SU-DHL-6 (cell line): Measurements from ENCODE around the gene DLX5.

ENCODE experiments used
- H2AFZ ChIP-seq: fragments of 200-600 bp; sonication (generic); 2 replicates; pipeline ENCODE4 v1.6.1; 2014; ENCODE audit warnings: low read depth, mild to moderate bottlenecking, moderate library complexity, mixed read lengths, antibody characterized with exemption, low read length; ENCODE audit not compliant: severe bottlenecking
- H3F3A ChIP-seq: fragments of 200-600 bp; shearing (Covaris generic); 2 replicates; pipeline ENCODE4 v1.6.0; 2016; ENCODE audit warnings: antibody characterized with exemption, mild to moderate bottlenecking; ENCODE audit not compliant: insufficient read depth
- H3K27ac ChIP-seq: fragments of 200-600 bp; sonication (generic); 2 replicates; pipeline ENCODE4 v1.5.1; 2016; ENCODE audit warnings: low read depth, mild to moderate bottlenecking, low read length, moderate library complexity, mixed read lengths
- H3K27me3 ChIP-seq: fragments of 200-600 bp; sonication (generic), shearing (Covaris generic); 2 replicates; pipeline ENCODE4 v1.6.0; 2014; ENCODE audit warnings: mild to moderate bottlenecking, low read length
- H3K36me3 ChIP-seq: fragments of 200-600 bp; sonication (generic); 2 replicates; pipeline ENCODE4 v1.6.1; 2014; ENCODE audit warnings: mild to moderate bottlenecking, low read length, mixed read lengths
- H3K4me2 ChIP-seq: fragments of 300-600, 200-600 bp; shearing (Covaris generic), sonication (generic); 2 replicates; pipeline ENCODE4 v1.6.0; 2014; ENCODE audit warnings: low read length, low read depth, mild to moderate bottlenecking; ENCODE audit not compliant: poor library complexity, severe bottlenecking
- H3K4me3 ChIP-seq: fragments of 200-600 bp; sonication (generic); 2 replicates; pipeline ENCODE4 v1.5.1; 2014; ENCODE audit warnings: antibody characterized with exemption, low read length, mild to moderate bottlenecking, mixed read lengths; ENCODE audit not compliant: insufficient read depth, poor library complexity, severe bottlenecking
- H3K79me2 ChIP-seq: fragments of 200-600 bp; sonication (generic); 2 replicates; pipeline ENCODE4 v1.6.1; 2014; ENCODE audit warnings: mild to moderate bottlenecking, low read length, moderate library complexity; ENCODE audit not compliant: insufficient read depth
- H3K9ac ChIP-seq: fragments of 200-600 bp; sonication (generic); 2 replicates; pipeline ENCODE4 v1.7.0; 2014; ENCODE audit warnings: mild to moderate bottlenecking, low read length
- H3K9me2 ChIP-seq: fragments of 200-600 bp; sonication (generic); replicated peaks from 2 replicates; pipeline ENCODE4 v1.6.1; 2014; ENCODE audit warnings: low read length; ENCODE audit not compliant: insufficient read depth
- H3K9me3 ChIP-seq: fragments of 200-600 bp; sonication (generic); 2 replicates; pipeline ENCODE4 v1.6.1; 2014; ENCODE audit warnings: low read length, mixed read lengths; ENCODE audit not compliant: insufficient read depth
- H4K20me1 ChIP-seq: fragments of 200-600 bp; sonication (generic); 2 replicates; pipeline ENCODE4 v1.6.1; 2014; ENCODE audit warnings: low read depth, mild to moderate bottlenecking, antibody characterized with exemption, low read length, moderate library complexity, mixed read lengths
- CTCF ChIP-seq: fragments of 200-600 bp; sonication (generic); IDR thresholded peaks from one replicate; pipeline ENCODE4 v1.5.1; 2017; ENCODE audit warnings: antibody characterized with exemption, mild to moderate bottlenecking, low read length, moderate library complexity; ENCODE audit not compliant: insufficient read depth, poor library complexity, severe bottlenecking
- EZH2phosphoT487 ChIP-seq: fragments of 200-600 bp; sonication (generic), shearing (Covaris generic); conservative IDR thresholded peaks from 2 replicates; pipeline ENCODE4 v1.6.1; 2018; ENCODE audit warnings: mild to moderate bottlenecking, antibody characterized with exemption, low read length, moderate library complexity, mixed read lengths

DLX5 gene

GRCh38 chr7:97027427-97028234 lies 3.0 kb upstream of the DLX5 start:
- H2AFZ ChIP-seq, result peak overlapping the region; percentile 36

GRCh38 chr7:97026715-97027426 lies 2.2 kb upstream of the DLX5 start:
- Histone ChIP-seq H3K36me3 (no peaks in the 10 kb centered on the region), H3K27me3 (no peaks in the 10 kb centered on the region), H4K20me1 (no peaks in the 10 kb centered on the region), H3K4me3 (no peak overlapping the region), H3K4me2 (no peak overlapping the region), H2AFZ (peak overlapping the region; percentile 36), H3F3A (no peaks in the 10 kb centered on the region), H3K9me3 (no peaks in the 10 kb centered on the region), H3K9ac (no peak overlapping the region), H3K79me2 (no peaks in the 10 kb centered on the region), H3K27ac (no peak overlapping the region), H3K9me2 (no peaks in the 10 kb centered on the region)
- TF ChIP-seq CTCF, result no peak
- no peak for TF ChIP-seq EZH2phosphoT487

More at GRCh38 chr7:97027427-97028234, 3.0 kb upstream of the DLX5 start:
- Histone ChIP-seq H3K4me3 (no peak overlapping the region), H4K20me1 (no peaks in the 10 kb centered on the region), H3F3A (no peaks in the 10 kb centered on the region), H3K27me3 (no peaks in the 10 kb centered on the region), H3K4me2 (peak overlapping the region; percentile 14), H3K9me3 (no peaks in the 10 kb centered on the region), H3K9me2 (no peaks in the 10 kb centered on the region), H3K36me3 (no peaks in the 10 kb centered on the region), H3K9ac (no peak overlapping the region), H3K27ac (no peak overlapping the region), H3K79me2 (no peaks in the 10 kb centered on the region)
- TF ChIP-seq EZH2phosphoT487, result no peak
- peak; percentile 71 for TF ChIP-seq CTCF

GRCh38 chr7:97025983-97026714 lies 1.5 kb upstream of the DLX5 start:
- H4K20me1 ChIP-seq, result no peaks in the 10 kb centered on the region
- H3K9ac ChIP-seq, result no peak overlapping the region
- H3K4me3 ChIP-seq, result no peak overlapping the region

More at GRCh38 chr7:97025983-97026714, 1.5 kb upstream of the DLX5 start:
- Histone ChIP-seq H3K9me2 (no peaks in the 10 kb centered on the region), H3K79me2 (no peaks in the 10 kb centered on the region), H3F3A (no peaks in the 10 kb centered on the region), H3K27me3 (no peaks in the 10 kb centered on the region), H3K9me3 (no peaks in the 10 kb centered on the region), H3K36me3 (no peaks in the 10 kb centered on the region), H3K27ac (no peak overlapping the region), H3K4me2 (no peak overlapping the region), H2AFZ (no peak overlapping the region)
- TF ChIP-seq CTCF (no peak), EZH2phosphoT487 (no peak)
